B cell (primary cell): ENCODE measurements around the gene ANKRD33B. TPM values are rescaled to one million over a fixed set of nuclear protein-coding genes. Genes with fewer than 3 reads are reported as not detected.

Source experiments
- ATAC-seq: fragments of 200-7000 bp; cut with Tn5 transposase; one replicate; pipeline ENCODE4 v1.10.0; 2021; ENCODE audit warnings: low read depth, mild to moderate bottlenecking, moderate number of reproducible peaks, moderate library complexity
- CTCF ChIA-PET: fragments of 350-600 bp; sonication (Branson Sonifier 250); formaldehyde crosslinking; loops from one replicate; lab custom pipeline; 2021; ENCODE audit warnings: antibody characterized with exemption, inconsistent platforms; lab: Charles Lee
- POLR2A ChIA-PET: fragments of 350-600 bp; sonication (Branson Sonifier 250); formaldehyde crosslinking; loops from one replicate; lab custom pipeline; 2021; ENCODE audit warnings: antibody characterized with exemption; lab: Charles Lee
- DNase-seq: peaks from one replicate; pipeline ENCODE4 v3.0.0; 2013
- H2AFZ ChIP-seq: 2 replicates; pipeline ENCODE4 v1.6.1; 2012; ENCODE audit warnings: mild to moderate bottlenecking, low read depth, low read length; ENCODE audit not compliant: insufficient read depth, poor library complexity, severe bottlenecking
- H3K27ac ChIP-seq, 2 donors: 1 replicate in 1 of 2; 2 replicates in 1 of 2; pipeline ENCODE4 v1.5.1; 2012 to 2013; ENCODE audit warnings: low read length in 2 of 2, mild to moderate bottlenecking in 2 of 2, moderate library complexity in 1 of 2
- H3K27me3 ChIP-seq, 4 experiments: fragments of 200-600 bp in 1 of 4; sonication (generic) in 1 of 4; replicated peaks in 1 of 4; 1 replicate in 2 of 4; 2 replicates in 2 of 4; pipeline versions ENCODE4 v1.6.1 to v1.7.0; 2013 to 2016; ENCODE audit warnings: low read length in 3 of 4, mild to moderate bottlenecking in 2 of 4, mixed read lengths in 1 of 4, moderate library complexity in 1 of 4; ENCODE audit not compliant: insufficient read depth in 4 of 4, control insufficient read depth in 3 of 4; ENCODE audit errors: control extremely low read depth in 1 of 4
- H3K36me3 ChIP-seq, 2 experiments: replicated peaks in 1 of 2; 1 replicate in 1 of 2; 2 replicates in 1 of 2; pipeline versions ENCODE4 v1.6.1 to v1.7.1; 2013; ENCODE audit warnings: low read length in 1 of 2; ENCODE audit not compliant: insufficient read depth in 2 of 2, control insufficient read depth in 1 of 2; ENCODE audit errors: control extremely low read depth in 1 of 2, extremely low read depth in 1 of 2
- H3K4me1 ChIP-seq, 2 donors: fragments of 200-600 bp in 1 of 2; sonication (generic) in 1 of 2; 1 replicate in 1 of 2; 2 replicates in 1 of 2; pipeline versions ENCODE4 v1.5.1 to v1.6.1; 2013 to 2017; ENCODE audit warnings: low read length in 2 of 2; ENCODE audit not compliant: control insufficient read depth in 2 of 2, insufficient read depth in 2 of 2
- H3K4me2 ChIP-seq: replicated peaks from 2 replicates; pipeline ENCODE3; 2012; ENCODE audit warnings: mild to moderate bottlenecking, low read depth, low read length; ENCODE audit not compliant: poor library complexity, severe bottlenecking
- H3K4me3 ChIP-seq, 5 experiments: fragments of 200-600 bp in 1 of 5; sonication (generic) in 1 of 5; 1 replicate in 3 of 5; 2 replicates in 2 of 5; pipeline versions ENCODE4 v1.5.1 to v1.7.0; 2011 to 2016; ENCODE audit warnings: low read length in 4 of 5, mild to moderate bottlenecking in 4 of 5, low read depth in 2 of 5, control low read depth in 1 of 5, moderate library complexity in 1 of 5; ENCODE audit not compliant: insufficient read depth in 1 of 5; ENCODE audit errors: control extremely low read depth in 1 of 5, extremely low read depth in 1 of 5
- H3K79me2 ChIP-seq: fragments of 200-600 bp; sonication (generic); one replicate; pipeline ENCODE4 v1.6.0; 2016; ENCODE audit warnings: low read length; ENCODE audit not compliant: control insufficient read depth, insufficient read depth
- H3K9ac ChIP-seq: fragments of 200-600 bp; sonication (generic); 2 replicates; pipeline ENCODE4 v1.6.1; 2017; ENCODE audit warnings: mild to moderate bottlenecking, low read length, moderate library complexity
- H3K9me3 ChIP-seq, 3 donors: one replicate each; pipeline versions ENCODE4 v1.6.1 to v1.7.1; 2013; ENCODE audit warnings: low read length in 2 of 3; ENCODE audit not compliant: control insufficient read depth in 2 of 3, insufficient read depth in 1 of 3; ENCODE audit errors: control extremely low read depth in 1 of 3
- H4K20me1 ChIP-seq: 2 replicates; pipeline ENCODE4 v1.6.0; 2012; ENCODE audit warnings: mild to moderate bottlenecking, low read length; ENCODE audit not compliant: insufficient read depth, control insufficient read depth, poor library complexity, severe bottlenecking
- H3K27ac Mint-ChIP-seq: one replicate; pipeline ENCODE4 v1.8.0; 2021; ENCODE audit warnings: mixed read lengths
- H3K27me3 Mint-ChIP-seq: one replicate; pipeline ENCODE4 v1.8.0; 2021; ENCODE audit warnings: mixed read lengths
- H3K4me1 Mint-ChIP-seq: one replicate; pipeline ENCODE4 v1.8.0; 2021; ENCODE audit warnings: mixed read lengths
- H3K4me3 Mint-ChIP-seq: one replicate; pipeline ENCODE4 v1.8.0; 2021; ENCODE audit warnings: mixed read lengths
- H3K9me3 Mint-ChIP-seq: one replicate; pipeline ENCODE4 v1.8.0; 2022; ENCODE audit warnings: mixed read lengths; ENCODE audit not compliant: insufficient read depth
- EZH2 ChIP-seq: IDR thresholded peaks from 2 replicates; pipeline ENCODE4 v1.6.1; 2012; ENCODE audit warnings: borderline replicate concordance, low read depth, mild to moderate bottlenecking, moderate library complexity, low read length; ENCODE audit not compliant: insufficient read depth, poor library complexity, severe bottlenecking
- WGBS: methylation state at CpG from one replicate; pipeline ENCODE4 v1.1.5; 2013; ENCODE audit warnings: missing lambda C conversion rate; ENCODE audit not compliant: insufficient coverage; 5-methylcytosine and 5-hydroxymethylcytosine counted together
- intact Hi-C: fragments of 100-400 bp; cut with micrococcal nuclease; formaldehyde crosslinking; loops from one replicate; pipeline ENCODE4 v1.10.0; 2022
- polyA plus RNA-seq: library from polyadenylated mRNA; depleted of rRNA; stranded (reverse); fragments of >200 nt; gene quantifications from 2 replicates; pipeline ENCODE4 v1.2.3, GENCODE V29; 2012
- total RNA-seq, 2 donors: library from RNA; stranded (reverse); fragments of 120-200 nt in 1 of 2; gene quantifications; 1 replicate in 1 of 2; 2 replicates in 1 of 2; pipeline versions ENCODE4 v1.2.3 to v1.2.4, GENCODE V29; 2013 to 2022
- TF ChIP-seq, protein P1 (sequence below): fragments of 200-600 bp; IDR thresholded peaks from one replicate; pipeline ENCODE4 v1.8.0; 2022; ENCODE audit warnings: antibody characterized with exemption, mild to moderate bottlenecking

The ANKRD33B gene
- total and polyA plus RNA-seq, 2 donors (not counting 1 experiment from before 2014, with no cell fraction given) = 2.9 to 23.4 TPM

DNA sequence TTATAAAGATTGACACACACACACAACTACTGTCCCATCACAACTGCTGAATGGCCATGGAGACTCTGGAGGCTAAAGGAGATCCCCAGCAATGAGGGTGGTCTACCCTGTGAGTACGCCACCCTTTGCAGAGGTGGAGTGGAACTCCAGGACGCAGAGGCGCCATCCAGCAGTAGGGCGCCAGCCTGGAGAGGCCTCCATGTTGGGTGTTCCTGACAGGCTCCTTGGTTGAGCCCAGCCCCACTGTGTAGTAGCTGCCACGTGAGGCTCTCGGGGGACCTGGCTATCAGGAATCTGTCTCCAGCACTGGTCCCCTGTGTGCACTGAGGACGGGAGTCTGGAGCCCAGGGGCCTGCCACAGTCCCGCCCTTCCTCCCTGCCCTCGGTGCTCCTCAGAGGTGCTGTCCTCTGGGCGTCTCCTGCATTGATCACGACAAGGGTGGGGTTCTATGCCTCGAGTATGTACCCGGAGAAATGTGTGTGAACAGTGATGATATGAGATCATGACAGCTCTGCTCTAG, 124.8 kb downstream of the ANKRD33B start:
- Mint-ChIP-seq H3K27me3 (no peaks in the 10 kb centered on the region), H3K4me1 (peaks cover 15% of the 10 kb centered on the region), H3K4me3 (no peak overlapping the region), H3K9me3 (peaks cover 2% of the 10 kb centered on the region), H3K27ac (no peak overlapping the region)
- TF ChIP-seq EZH2 = no peak
- TF ChIP-seq, protein P1, sequence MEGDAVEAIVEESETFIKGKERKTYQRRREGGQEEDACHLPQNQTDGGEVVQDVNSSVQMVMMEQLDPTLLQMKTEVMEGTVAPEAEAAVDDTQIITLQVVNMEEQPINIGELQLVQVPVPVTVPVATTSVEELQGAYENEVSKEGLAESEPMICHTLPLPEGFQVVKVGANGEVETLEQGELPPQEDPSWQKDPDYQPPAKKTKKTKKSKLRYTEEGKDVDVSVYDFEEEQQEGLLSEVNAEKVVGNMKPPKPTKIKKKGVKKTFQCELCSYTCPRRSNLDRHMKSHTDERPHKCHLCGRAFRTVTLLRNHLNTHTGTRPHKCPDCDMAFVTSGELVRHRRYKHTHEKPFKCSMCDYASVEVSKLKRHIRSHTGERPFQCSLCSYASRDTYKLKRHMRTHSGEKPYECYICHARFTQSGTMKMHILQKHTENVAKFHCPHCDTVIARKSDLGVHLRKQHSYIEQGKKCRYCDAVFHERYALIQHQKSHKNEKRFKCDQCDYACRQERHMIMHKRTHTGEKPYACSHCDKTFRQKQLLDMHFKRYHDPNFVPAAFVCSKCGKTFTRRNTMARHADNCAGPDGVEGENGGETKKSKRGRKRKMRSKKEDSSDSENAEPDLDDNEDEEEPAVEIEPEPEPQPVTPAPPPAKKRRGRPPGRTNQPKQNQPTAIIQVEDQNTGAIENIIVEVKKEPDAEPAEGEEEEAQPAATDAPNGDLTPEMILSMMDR = no peak
- peaks cover 6% of the 10 kb centered on the region for H4K20me1 ChIP-seq
- intact Hi-C loops = loop anchor here (1.0 kb wide), 1 partner anchor 236 kb away; no protein-coding TSS in a partner anchor
- H3K79me2 ChIP-seq = no peaks in the 10 kb centered on the region
- no peaks in the 10 kb centered on the region for H3K27me3 ChIP-seq
- ChIA-PET POLR2A (no interaction called here), CTCF (interaction anchor here (1.1 to 3.3 kb wide), 5 partner anchors 13 to 237 kb away, joined by 3 to 31 read pairs (median 10); no protein-coding TSS in a partner anchor)
- H3K9me3 ChIP-seq = no peaks in the 10 kb centered on the region
- 99% methylated on average over 13 of the region's 13 CpGs for WGBS
- H3K27ac ChIP-seq = no peak overlapping the region
- H3K9ac ChIP-seq = no peak overlapping the region
- H3K4me2 ChIP-seq = no peak overlapping the region
- ATAC-seq (no peak), DNase-seq (no peak)
- peaks cover 3 to 7% of the 10 kb centered on the region in 2 experiments for H3K36me3 ChIP-seq
- no peak overlapping the region for H2AFZ ChIP-seq
- no peak overlapping the region for H3K4me3 ChIP-seq
- peaks cover 0 to 5% of the 10 kb centered on the region in 2 donors for H3K4me1 ChIP-seq

- 87% methylated on average over 11 of the region's 11 CpGs for WGBS
- CTCF ChIA-PET = interaction anchor here (1.0 to 3.3 kb wide), 7 partner anchors 13 to 238 kb away, joined by 3 to 31 read pairs (median 6); no protein-coding TSS in a partner anchor
- Mint-ChIP-seq H3K27me3 (no peaks in the 10 kb centered on the region), H3K27ac (peak overlapping the region; percentile 12), H3K4me1 (peaks cover 12% of the 10 kb centered on the region), H3K4me3 (no peak overlapping the region), H3K9me3 (peaks cover 2% of the 10 kb centered on the region)
- Histone ChIP-seq H3K27ac (no peak overlapping the region), H3K9ac (no peak overlapping the region), H3K27me3 (no peaks in the 10 kb centered on the region), H3K4me3 (no peak overlapping the region), H3K4me1 (peaks cover 0 to 5% of the 10 kb centered on the region in 2 donors), H3K9me3 (no peaks in the 10 kb centered on the region), H3K79me2 (peaks cover 2% of the 10 kb centered on the region), H3K4me2 (no peak overlapping the region), H2AFZ (no peak overlapping the region), H4K20me1 (peaks cover 6% of the 10 kb centered on the region), H3K36me3 (peaks cover 7% of the 10 kb centered on the region in 2 experiments)
- POLR2A ChIA-PET = interaction anchor here (0.6 kb wide), 1 partner anchor 31 kb away, joined by 4 read pairs; no protein-coding TSS in a partner anchor
- TF ChIP-seq EZH2 = no peak
- TF ChIP-seq, protein P1 = no peak
- intact Hi-C loops = loop anchor here (1.0 to 10.0 kb wide), 2 partner anchors 165 to 237 kb away; no protein-coding TSS in a partner anchor
- peak; percentile 49 for ATAC-seq
- DNase-seq = peak; percentile 34
Measured at GRCh38 chr5:10689391-10690081, 125.7 kb downstream of the ANKRD33B start.
